Liver (tissue), 9 donors: ENCODE results near the gene TRIP13. TPM values are rescaled to one million over a fixed set of nuclear protein-coding genes. Genes with fewer than 3 reads are reported as not detected.

Experiments used
- DNase-seq: peaks from one replicate; pipeline ENCODE4 v3.0.0-alpha.2; 2017; ENCODE audit warnings: low spot score
- H3K27ac ChIP-seq, 2 donors: one replicate each; pipeline ENCODE4 v1.7.0; 2013; ENCODE audit warnings: inconsistent platforms in 2 of 2, low read length in 2 of 2, control low read depth in 1 of 2, low read depth in 1 of 2, mild to moderate bottlenecking in 1 of 2
- H3K27me3 ChIP-seq, 4 donors: one replicate each; pipeline versions ENCODE4 v1.6.1 to v1.7.0; 2013; ENCODE audit warnings: low read length in 3 of 4, inconsistent platforms in 1 of 4, mild to moderate bottlenecking in 1 of 4, moderate library complexity in 1 of 4; ENCODE audit not compliant: control insufficient read depth in 4 of 4, insufficient read depth in 4 of 4
- H3K36me3 ChIP-seq, 4 donors: one replicate each; pipeline versions ENCODE4 v1.6.1 to v1.7.0; 2013; ENCODE audit warnings: low read length in 3 of 4, mild to moderate bottlenecking in 3 of 4, low read depth in 1 of 4, moderate library complexity in 1 of 4; ENCODE audit not compliant: control insufficient read depth in 4 of 4, insufficient read depth in 3 of 4
- H3K4me1 ChIP-seq, 4 donors: one replicate each; pipeline versions ENCODE4 v1.6.1 to v1.7.0; 2013; ENCODE audit warnings: low read length in 3 of 4, mild to moderate bottlenecking in 3 of 4, moderate library complexity in 1 of 4; ENCODE audit not compliant: control insufficient read depth in 4 of 4, insufficient read depth in 4 of 4
- H3K4me3 ChIP-seq, 3 donors: one replicate each; pipeline versions ENCODE4 v1.6.1 to v1.7.0; 2013; ENCODE audit warnings: low read length in 3 of 3, control low read depth in 1 of 3, low read depth in 1 of 3, mild to moderate bottlenecking in 1 of 3
- H3K9ac ChIP-seq, 2 donors: one replicate each; pipeline ENCODE4 v1.7.0; 2013; ENCODE audit warnings: low read length in 2 of 2, mild to moderate bottlenecking in 2 of 2, moderate library complexity in 2 of 2, control low read depth in 1 of 2, low read depth in 1 of 2
- H3K9me3 ChIP-seq, 4 donors: one replicate each; pipeline versions ENCODE4 v1.6.1 to v1.7.0; 2013; ENCODE audit warnings: low read length in 3 of 4; ENCODE audit not compliant: control insufficient read depth in 4 of 4
- EGR1 ChIP-seq, 2 donors: IDR thresholded peaks; 2 replicates each; pipeline ENCODE4 v1.6.1; 2016 to 2018; ENCODE audit warnings: antibody characterized with exemption in 2 of 2, low read depth in 2 of 2
- FOXA1 ChIP-seq: IDR thresholded peaks from 2 replicates; pipeline ENCODE4 v1.6.1; 2016; ENCODE audit warnings: antibody characterized with exemption
- FOXA2 ChIP-seq: IDR thresholded peaks from 2 replicates; pipeline ENCODE4 v1.6.1; 2016; ENCODE audit warnings: antibody characterized with exemption
- GABPA ChIP-seq, 2 donors: IDR thresholded peaks in 1 of 2; conservative IDR thresholded peaks in 1 of 2; 2 replicates each; pipeline ENCODE4 v1.6.1; 2016; ENCODE audit warnings: antibody characterized with exemption in 2 of 2, mild to moderate bottlenecking in 1 of 2, moderate library complexity in 1 of 2
- HNF4A ChIP-seq, 2 donors: conservative IDR thresholded peaks; 2 replicates each; pipeline ENCODE4 v1.6.1; 2016; ENCODE audit warnings: antibody characterized with exemption in 2 of 2, mild to moderate bottlenecking in 2 of 2
- HNF4G ChIP-seq: IDR thresholded peaks from 2 replicates; pipeline ENCODE4 v1.6.1; 2016; ENCODE audit warnings: antibody characterized with exemption
- JUND ChIP-seq, 2 donors: IDR thresholded peaks; 2 replicates each; pipeline ENCODE4 v1.6.1; 2016; ENCODE audit warnings: antibody characterized with exemption in 2 of 2
- NR2F2 ChIP-seq: IDR thresholded peaks from 2 replicates; pipeline ENCODE4 v1.6.1; 2016; ENCODE audit warnings: antibody characterized with exemption
- RAD21 ChIP-seq, 2 donors: IDR thresholded peaks; 2 replicates each; pipeline ENCODE4 v1.6.1; 2016; ENCODE audit warnings: antibody characterized with exemption in 2 of 2, mild to moderate bottlenecking in 2 of 2
- RXRA ChIP-seq, 2 donors: IDR thresholded peaks; 2 replicates each; pipeline ENCODE4 v1.6.1; 2017 to 2018; ENCODE audit warnings: antibody characterized with exemption in 2 of 2, mild to moderate bottlenecking in 1 of 2
- SP1 ChIP-seq: IDR thresholded peaks from 2 replicates; pipeline ENCODE4 v1.6.1; 2018; ENCODE audit warnings: antibody characterized with exemption, mild to moderate bottlenecking
- TAF1 ChIP-seq: conservative IDR thresholded peaks from 2 replicates; pipeline ENCODE4 v1.6.1; 2016; ENCODE audit warnings: antibody characterized with exemption, mild to moderate bottlenecking
- YY1 ChIP-seq: IDR thresholded peaks from 2 replicates; pipeline ENCODE4 v1.6.1; 2016; ENCODE audit warnings: antibody characterized with exemption, mild to moderate bottlenecking
- WGBS: extraction: QIAGEN DNeasy Blood & Tissue Kit; methylation state at CpG from one replicate; pipeline ENCODE4 v1.1.7; 2013; 5-methylcytosine and 5-hydroxymethylcytosine counted together
- polyA plus RNA-seq, 2 donors: library from polyadenylated mRNA; stranded (reverse) in 1 of 2; unstranded in 1 of 2; fragments of 200-250 nt in 1 of 2; fragments of >200 nt in 1 of 2; fragmentation: Nextera tagmentation in 1 of 2; extraction: Ambion mirVana in 1 of 2; gene quantifications; one replicate each; pipeline versions ENCODE4 v1.2.1 to v1.2.3, GENCODE V29; 2013 to 2015
- total RNA-seq, 2 donors: library from RNA; depleted of rRNA; stranded (reverse); fragments of >200 nt; gene quantifications; one replicate each; pipeline ENCODE4 v1.2.3, GENCODE V29; 2014
- TF ChIP-seq, protein P1 (sequence below): IDR thresholded peaks from 2 replicates; pipeline ENCODE4 v1.6.1; 2016; ENCODE audit warnings: antibody characterized with exemption
- TF ChIP-seq, protein P2 (sequence below): IDR thresholded peaks from 2 replicates; pipeline ENCODE4 v1.6.1; 2016; ENCODE audit warnings: antibody characterized with exemption
- TF ChIP-seq, protein P3 (sequence below): IDR thresholded peaks from 2 replicates; pipeline ENCODE4 v1.6.1; 2016; ENCODE audit warnings: antibody characterized with exemption
- TF ChIP-seq, protein P4 (sequence below): fragments of 150-350 bp; IDR thresholded peaks from 2 replicates; pipeline ENCODE4 v1.5.1; 2017; ENCODE audit warnings: improper control_type of control experiment, low read depth, low read length; ENCODE audit not compliant: missing input control
- TF ChIP-seq, protein P5 (sequence below): IDR thresholded peaks from 2 replicates; pipeline ENCODE4 v1.6.1; 2016; ENCODE audit warnings: antibody characterized with exemption, mild to moderate bottlenecking
- donor health status: healthy.
- donor health status: healthy.
- donor health status: healthy.
- donor health status: healthy.
- donor health status: healthy.

The TRIP13 gene
- total and polyA plus RNA-seq, 4 donors = 0.42 to 12.4 (median 0.84) TPM

DNA sequence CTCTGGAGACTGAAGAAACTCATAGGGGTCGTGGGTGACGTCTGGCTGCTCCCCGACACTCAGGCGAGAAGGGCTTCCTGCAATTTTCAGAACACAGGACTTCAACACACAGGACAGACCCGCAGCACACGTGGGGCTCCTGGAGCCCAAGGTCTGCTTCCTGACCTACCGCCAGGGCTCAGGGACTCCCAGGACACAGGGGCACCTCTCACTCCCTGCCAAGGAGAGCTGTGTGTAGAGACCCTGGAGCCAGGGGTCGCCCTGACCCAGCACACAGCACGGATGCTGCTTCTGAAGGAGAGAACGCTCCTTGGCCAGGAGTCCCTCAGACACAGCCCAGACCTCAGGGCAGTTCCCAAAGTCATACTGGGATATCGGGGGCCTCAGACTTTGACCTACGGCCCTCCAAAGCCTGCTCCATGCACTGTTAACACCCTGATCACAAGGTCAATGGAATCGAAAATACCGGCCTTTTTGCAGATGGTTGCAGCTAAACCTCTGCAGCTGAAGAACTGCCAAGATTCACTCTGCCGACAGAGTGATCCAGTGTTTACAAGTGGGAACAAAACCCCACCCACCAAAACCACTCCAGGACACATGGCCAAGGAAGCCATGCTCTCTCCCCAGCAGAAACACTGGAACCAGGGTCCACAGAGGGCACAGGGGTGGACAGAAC lies 28.1 kb upstream of the TRIP13 start:
- WGBS = 78% methylated on average over 15 of the region's 15 CpGs
- H3K27me3 ChIP-seq = no peaks in the 10 kb centered on the region
- H3K27ac ChIP-seq = no peak overlapping the region
- H3K4me3 ChIP-seq = no peak overlapping the region
- peaks cover 0 to 2% (median 0%) of the 10 kb centered on the region in 4 donors for H3K4me1 ChIP-seq
- TF ChIP-seq, protein P1, sequence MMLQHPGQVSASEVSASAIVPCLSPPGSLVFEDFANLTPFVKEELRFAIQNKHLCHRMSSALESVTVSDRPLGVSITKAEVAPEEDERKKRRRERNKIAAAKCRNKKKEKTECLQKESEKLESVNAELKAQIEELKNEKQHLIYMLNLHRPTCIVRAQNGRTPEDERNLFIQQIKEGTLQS = no peak
- TF ChIP-seq RAD21 (IDR thresholded peaks at IDR 0.05) (peak in 1 of 2 donors; percentile 32), FOXA1 (no peak), RXRA (IDR thresholded peaks at IDR 0.05) (peak in 1 of 2 donors; percentile 29), TAF1 (no peak), EGR1 (IDR thresholded peaks at IDR 0.05; ENCODE audit: low read depth in 2 of 2) (no peak), HNF4G (no peak), JUND (IDR thresholded peaks at IDR 0.05) (no peak), NR2F2 (peak; percentile 67), FOXA2 (no peak), SP1 (peak; percentile 21), YY1 (no peak), GABPA (IDR thresholded peaks at IDR 0.05 in 1 of 2, conservative IDR thresholded peaks at IDR 0.05 in 1 of 2) (no peak), HNF4A (conservative IDR thresholded peaks at IDR 0.05) (peak in 1 of 2 donors; percentile 49)
- TF ChIP-seq, protein P2, sequence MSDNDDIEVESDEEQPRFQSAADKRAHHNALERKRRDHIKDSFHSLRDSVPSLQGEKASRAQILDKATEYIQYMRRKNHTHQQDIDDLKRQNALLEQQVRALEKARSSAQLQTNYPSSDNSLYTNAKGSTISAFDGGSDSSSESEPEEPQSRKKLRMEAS = no peak
- TF ChIP-seq, protein P3, sequence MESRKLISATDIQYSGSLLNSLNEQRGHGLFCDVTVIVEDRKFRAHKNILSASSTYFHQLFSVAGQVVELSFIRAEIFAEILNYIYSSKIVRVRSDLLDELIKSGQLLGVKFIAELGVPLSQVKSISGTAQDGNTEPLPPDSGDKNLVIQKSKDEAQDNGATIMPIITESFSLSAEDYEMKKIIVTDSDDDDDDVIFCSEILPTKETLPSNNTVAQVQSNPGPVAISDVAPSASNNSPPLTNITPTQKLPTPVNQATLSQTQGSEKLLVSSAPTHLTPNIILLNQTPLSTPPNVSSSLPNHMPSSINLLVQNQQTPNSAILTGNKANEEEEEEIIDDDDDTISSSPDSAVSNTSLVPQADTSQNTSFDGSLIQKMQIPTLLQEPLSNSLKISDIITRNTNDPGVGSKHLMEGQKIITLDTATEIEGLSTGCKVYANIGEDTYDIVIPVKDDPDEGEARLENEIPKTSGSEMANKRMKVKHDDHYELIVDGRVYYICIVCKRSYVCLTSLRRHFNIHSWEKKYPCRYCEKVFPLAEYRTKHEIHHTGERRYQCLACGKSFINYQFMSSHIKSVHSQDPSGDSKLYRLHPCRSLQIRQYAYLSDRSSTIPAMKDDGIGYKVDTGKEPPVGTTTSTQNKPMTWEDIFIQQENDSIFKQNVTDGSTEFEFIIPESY = no peak
- TF ChIP-seq, protein P4, sequence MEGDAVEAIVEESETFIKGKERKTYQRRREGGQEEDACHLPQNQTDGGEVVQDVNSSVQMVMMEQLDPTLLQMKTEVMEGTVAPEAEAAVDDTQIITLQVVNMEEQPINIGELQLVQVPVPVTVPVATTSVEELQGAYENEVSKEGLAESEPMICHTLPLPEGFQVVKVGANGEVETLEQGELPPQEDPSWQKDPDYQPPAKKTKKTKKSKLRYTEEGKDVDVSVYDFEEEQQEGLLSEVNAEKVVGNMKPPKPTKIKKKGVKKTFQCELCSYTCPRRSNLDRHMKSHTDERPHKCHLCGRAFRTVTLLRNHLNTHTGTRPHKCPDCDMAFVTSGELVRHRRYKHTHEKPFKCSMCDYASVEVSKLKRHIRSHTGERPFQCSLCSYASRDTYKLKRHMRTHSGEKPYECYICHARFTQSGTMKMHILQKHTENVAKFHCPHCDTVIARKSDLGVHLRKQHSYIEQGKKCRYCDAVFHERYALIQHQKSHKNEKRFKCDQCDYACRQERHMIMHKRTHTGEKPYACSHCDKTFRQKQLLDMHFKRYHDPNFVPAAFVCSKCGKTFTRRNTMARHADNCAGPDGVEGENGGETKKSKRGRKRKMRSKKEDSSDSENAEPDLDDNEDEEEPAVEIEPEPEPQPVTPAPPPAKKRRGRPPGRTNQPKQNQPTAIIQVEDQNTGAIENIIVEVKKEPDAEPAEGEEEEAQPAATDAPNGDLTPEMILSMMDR = no peak
- TF ChIP-seq, protein P5, sequence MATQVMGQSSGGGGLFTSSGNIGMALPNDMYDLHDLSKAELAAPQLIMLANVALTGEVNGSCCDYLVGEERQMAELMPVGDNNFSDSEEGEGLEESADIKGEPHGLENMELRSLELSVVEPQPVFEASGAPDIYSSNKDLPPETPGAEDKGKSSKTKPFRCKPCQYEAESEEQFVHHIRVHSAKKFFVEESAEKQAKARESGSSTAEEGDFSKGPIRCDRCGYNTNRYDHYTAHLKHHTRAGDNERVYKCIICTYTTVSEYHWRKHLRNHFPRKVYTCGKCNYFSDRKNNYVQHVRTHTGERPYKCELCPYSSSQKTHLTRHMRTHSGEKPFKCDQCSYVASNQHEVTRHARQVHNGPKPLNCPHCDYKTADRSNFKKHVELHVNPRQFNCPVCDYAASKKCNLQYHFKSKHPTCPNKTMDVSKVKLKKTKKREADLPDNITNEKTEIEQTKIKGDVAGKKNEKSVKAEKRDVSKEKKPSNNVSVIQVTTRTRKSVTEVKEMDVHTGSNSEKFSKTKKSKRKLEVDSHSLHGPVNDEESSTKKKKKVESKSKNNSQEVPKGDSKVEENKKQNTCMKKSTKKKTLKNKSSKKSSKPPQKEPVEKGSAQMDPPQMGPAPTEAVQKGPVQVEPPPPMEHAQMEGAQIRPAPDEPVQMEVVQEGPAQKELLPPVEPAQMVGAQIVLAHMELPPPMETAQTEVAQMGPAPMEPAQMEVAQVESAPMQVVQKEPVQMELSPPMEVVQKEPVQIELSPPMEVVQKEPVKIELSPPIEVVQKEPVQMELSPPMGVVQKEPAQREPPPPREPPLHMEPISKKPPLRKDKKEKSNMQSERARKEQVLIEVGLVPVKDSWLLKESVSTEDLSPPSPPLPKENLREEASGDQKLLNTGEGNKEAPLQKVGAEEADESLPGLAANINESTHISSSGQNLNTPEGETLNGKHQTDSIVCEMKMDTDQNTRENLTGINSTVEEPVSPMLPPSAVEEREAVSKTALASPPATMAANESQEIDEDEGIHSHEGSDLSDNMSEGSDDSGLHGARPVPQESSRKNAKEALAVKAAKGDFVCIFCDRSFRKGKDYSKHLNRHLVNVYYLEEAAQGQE = no peak
- peaks cover 8 to 58% (median 31%) of the 10 kb centered on the region in 4 donors for H3K36me3 ChIP-seq
- no peaks in the 10 kb centered on the region for H3K9me3 ChIP-seq
- no peak for DNase-seq
- no peak overlapping the region for H3K9ac ChIP-seq
